Left lung (tissue), 10 donors: ENCODE data around the gene SOHLH2. TPM values are rescaled to one million over a fixed set of nuclear protein-coding genes. Genes with fewer than 3 reads are reported as not detected.

ENCODE experiments used
- ATAC-seq: fragments of 200-7000 bp; cut with Tn5 transposase; one replicate; pipeline ENCODE4 v1.9.1; 2020; ENCODE audit warnings: moderate library complexity
- DNase-seq, 4 donors: peaks; one replicate each; pipeline ENCODE4 v3.0.0-alpha.2; 2013 to 2020
- H3K27ac ChIP-seq, 2 donors: fragments of 200-600 bp; sonication (generic) in 1 of 2; one replicate each; pipeline versions ENCODE4 v1.5.0 to v1.8.0; 2020 to 2021
- H3K27me3 ChIP-seq, 2 donors: fragments of 200-600 bp; sonication (generic) in 1 of 2; one replicate each; pipeline versions ENCODE4 v1.5.0 to v1.8.0; 2020 to 2021
- H3K36me3 ChIP-seq, 2 donors: fragments of 200-600 bp; sonication (generic) in 1 of 2; one replicate each; pipeline versions ENCODE4 v1.5.0 to v1.8.0; 2020 to 2021
- H3K4me1 ChIP-seq, 2 donors: fragments of 200-600 bp; one replicate each; pipeline ENCODE4 v1.8.0; 2021
- H3K4me3 ChIP-seq, 2 donors: fragments of 200-600 bp; sonication (generic) in 1 of 2; one replicate each; pipeline versions ENCODE4 v1.5.0 to v1.8.0; 2020 to 2021; ENCODE audit warnings: mild to moderate bottlenecking in 1 of 2
- H3K9me3 ChIP-seq, 2 donors: fragments of 200-600 bp; sonication (generic) in 1 of 2; one replicate each; pipeline versions ENCODE4 v1.5.0 to v1.8.0; 2020 to 2021
- intact Hi-C, 2 donors: fragments of 100-400 bp; cut with DNase I; formaldehyde crosslinking; loops; one replicate each; pipeline versions ENCODE4 v1.11.2 to v1.14.2; 2022
- polyA plus RNA-seq, 6 donors: library from polyadenylated mRNA; unstranded; fragments of 120-200 nt; gene quantifications; one replicate each; pipeline ENCODE4 v1.2.1, GENCODE V29; 2013; ENCODE audit not compliant: insufficient read length in 6 of 6
- total RNA-seq, 2 donors: library from RNA; stranded (reverse); fragmentation: NEBNext Ultra II Directional; extraction: Animal tissue kit (Norgen Biotek cat#: 25700); gene quantifications; one replicate each; pipeline ENCODE4 v1.2.1, GENCODE V29; 2021
- TF ChIP-seq, protein P1 (sequence below), 2 donors: fragments of 200-600 bp; sonication (generic) in 1 of 2; IDR thresholded peaks; one replicate each; pipeline versions ENCODE4 v1.5.0 to v1.8.0; 2021; ENCODE audit warnings: antibody characterized with exemption in 2 of 2
- donor health status: DM: no; HTN: yes; CAD: no.
- donor health status: DM: no; HTN: no; CAD: no.

The SOHLH2 gene
- total and polyA plus RNA-seq, 8 donors = 0.29 to 4.8 (median 2.0) TPM; not detected in 1

DNA sequence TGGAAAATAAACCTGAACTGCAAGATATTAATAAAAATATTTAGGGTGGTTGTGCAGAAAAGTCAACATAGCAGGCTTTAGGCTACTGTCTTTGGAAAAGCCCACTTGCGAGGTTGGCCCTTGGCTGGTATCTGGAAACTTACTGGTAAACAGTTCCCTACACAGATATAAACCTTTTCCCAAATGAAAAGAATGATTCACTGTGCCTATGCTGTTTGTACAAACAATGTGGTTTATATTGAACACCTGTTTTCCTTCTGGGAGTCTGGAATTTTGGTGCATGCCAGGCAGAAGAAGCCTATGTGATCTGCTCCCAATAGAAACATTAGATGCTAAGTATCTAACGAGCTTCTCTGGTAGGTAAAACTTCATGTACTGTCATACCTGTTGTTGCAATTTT lies 29.7 kb upstream of the SOHLH2 start:
- ATAC-seq (no peak), DNase-seq (no peak)
- TF ChIP-seq, protein P1, sequence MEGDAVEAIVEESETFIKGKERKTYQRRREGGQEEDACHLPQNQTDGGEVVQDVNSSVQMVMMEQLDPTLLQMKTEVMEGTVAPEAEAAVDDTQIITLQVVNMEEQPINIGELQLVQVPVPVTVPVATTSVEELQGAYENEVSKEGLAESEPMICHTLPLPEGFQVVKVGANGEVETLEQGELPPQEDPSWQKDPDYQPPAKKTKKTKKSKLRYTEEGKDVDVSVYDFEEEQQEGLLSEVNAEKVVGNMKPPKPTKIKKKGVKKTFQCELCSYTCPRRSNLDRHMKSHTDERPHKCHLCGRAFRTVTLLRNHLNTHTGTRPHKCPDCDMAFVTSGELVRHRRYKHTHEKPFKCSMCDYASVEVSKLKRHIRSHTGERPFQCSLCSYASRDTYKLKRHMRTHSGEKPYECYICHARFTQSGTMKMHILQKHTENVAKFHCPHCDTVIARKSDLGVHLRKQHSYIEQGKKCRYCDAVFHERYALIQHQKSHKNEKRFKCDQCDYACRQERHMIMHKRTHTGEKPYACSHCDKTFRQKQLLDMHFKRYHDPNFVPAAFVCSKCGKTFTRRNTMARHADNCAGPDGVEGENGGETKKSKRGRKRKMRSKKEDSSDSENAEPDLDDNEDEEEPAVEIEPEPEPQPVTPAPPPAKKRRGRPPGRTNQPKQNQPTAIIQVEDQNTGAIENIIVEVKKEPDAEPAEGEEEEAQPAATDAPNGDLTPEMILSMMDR (IDR thresholded peaks at IDR 0.05) = no peak
- H3K27me3 ChIP-seq = no peaks in the 10 kb centered on the region
- H3K9me3 ChIP-seq = no peaks in the 10 kb centered on the region
- H3K36me3 ChIP-seq = no peaks in the 10 kb centered on the region
- no peak overlapping the region for H3K4me3 ChIP-seq
- no peaks in the 10 kb centered on the region for H3K4me1 ChIP-seq
- H3K27ac ChIP-seq = no peak overlapping the region
- intact Hi-C loops = no loop called here

GRCh38 chr13:36242761-36243160 lies 28.4 kb upstream of the SOHLH2 start:
- no peak for DNase-seq
- Histone ChIP-seq H3K9me3 (no peaks in the 10 kb centered on the region), H3K4me1 (no peaks in the 10 kb centered on the region), H3K36me3 (no peaks in the 10 kb centered on the region), H3K27ac (no peak overlapping the region), H3K27me3 (no peaks in the 10 kb centered on the region), H3K4me3 (no peak overlapping the region)
- no peak for ATAC-seq
- intact Hi-C loops = no loop called here
- TF ChIP-seq, protein P1 (IDR thresholded peaks at IDR 0.05) = no peak

DNA sequence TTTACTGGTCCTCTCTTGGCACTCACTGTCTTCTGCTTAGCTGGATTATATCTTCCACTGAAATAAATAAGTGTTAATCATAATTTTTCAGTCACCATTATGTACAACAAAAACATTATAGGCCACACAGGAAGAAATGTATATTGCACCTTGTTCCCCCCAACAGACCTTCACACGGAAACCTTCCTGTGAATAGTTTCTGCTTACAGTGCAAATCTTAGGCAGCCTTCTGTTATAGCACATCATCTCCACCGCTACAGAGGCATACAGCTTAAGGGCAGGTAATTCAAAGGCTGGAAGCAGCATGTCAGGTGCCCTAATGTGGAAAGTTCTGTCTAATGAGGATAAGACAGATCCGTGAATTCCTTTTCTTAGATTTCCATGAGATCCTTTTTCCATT lies 16.9 kb upstream of the SOHLH2 start:
- H3K4me3 ChIP-seq = no peak overlapping the region
- no peak overlapping the region for H3K27ac ChIP-seq
- no peaks in the 10 kb centered on the region for H3K36me3 ChIP-seq
- no peaks in the 10 kb centered on the region for H3K27me3 ChIP-seq
- TF ChIP-seq, protein P1 (IDR thresholded peaks at IDR 0.05) = no peak
- ATAC-seq = no peak
- no peak for DNase-seq
- intact Hi-C loops = no loop called here
- H3K4me1 ChIP-seq = no peaks in the 10 kb centered on the region
- H3K9me3 ChIP-seq = peaks cover 0 to 14% of the 10 kb centered on the region in 2 donors

- DNase-seq (no peak), ATAC-seq (no peak)
- TF ChIP-seq, protein P1 (IDR thresholded peaks at IDR 0.05) = no peak
- Histone ChIP-seq H3K36me3 (no peaks in the 10 kb centered on the region), H3K9me3 (peaks cover 0 to 21% of the 10 kb centered on the region in 2 donors), H3K4me1 (no peaks in the 10 kb centered on the region), H3K27ac (no peak overlapping the region), H3K4me3 (no peak overlapping the region), H3K27me3 (no peaks in the 10 kb centered on the region)
- intact Hi-C loops = no loop called here
Observed at GRCh38 chr13:36224730-36225129, 10.4 kb upstream of the SOHLH2 start.

DNA sequence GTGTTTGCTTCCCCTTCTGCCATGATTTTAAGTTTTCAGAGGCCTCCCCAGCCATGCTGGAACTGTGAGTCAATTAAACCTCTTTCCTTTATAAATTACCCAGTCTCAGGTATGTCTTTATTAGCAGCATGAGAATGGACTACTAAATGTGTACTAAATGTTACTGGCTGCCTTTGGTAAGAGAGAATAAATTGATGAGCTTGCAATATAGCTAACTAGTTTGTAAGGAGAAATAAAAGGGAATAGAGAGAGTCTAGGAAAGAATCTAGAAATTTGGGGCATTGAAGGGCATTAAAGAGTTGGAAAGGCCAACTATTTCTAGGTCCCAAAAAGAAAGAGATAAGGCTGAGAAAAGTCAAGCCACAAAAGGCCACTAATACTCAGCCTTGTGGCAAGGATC lies 5.5 kb upstream of the SOHLH2 start:
- TF ChIP-seq, protein P1 (IDR thresholded peaks at IDR 0.05) = no peak
- Histone ChIP-seq H3K27me3 (no peaks in the 10 kb centered on the region), H3K9me3 (peaks cover 0 to 20% of the 10 kb centered on the region in 2 donors), H3K4me1 (no peaks in the 10 kb centered on the region), H3K27ac (no peak overlapping the region), H3K36me3 (no peaks in the 10 kb centered on the region), H3K4me3 (no peak overlapping the region)
- intact Hi-C loops = no loop called here
- no peak for DNase-seq
- no peak for ATAC-seq
